Measurements from ENCODE around the gene LCN10. TPM values are rescaled to one million over a fixed set of nuclear protein-coding genes. Genes with fewer than 3 reads are reported as not detected.
A peak's percentile ranks its signal among the peaks of the same experiment; 100 is the strongest.

The LCN10 gene
- total RNA-seq, 1 experiment from 2014 or later, result 1.5 TPM

GRCh38 chr9:136760424-136760823 is 17.7 kb upstream of the LCN10 start:
- Histone ChIP-seq H3K4me1 (ENCODE audit: insufficient read depth, low read length) (no peaks in the 10 kb centered on the region), H2BK5ac (ENCODE audit: insufficient read length, low read length) (no peak overlapping the region), H2BK120ac (ENCODE audit: low read depth, low read length, poor library complexity, severe bottlenecking) (no peak overlapping the region), H3K27ac (ENCODE audit: insufficient read length, low read depth, low read length) (no peak overlapping the region), H3K4ac (ENCODE audit: low read depth, low read length) (no peak overlapping the region), H3K9ac (ENCODE audit: extremely low read depth, insufficient read length, low read length) (no peak overlapping the region), H4K8ac (replicated peaks; ENCODE audit: insufficient read length, low read depth, low read length) (no peak overlapping the region), H4K91ac (ENCODE audit: insufficient read length, low read depth, low read length) (no peak overlapping the region), H3K18ac (ENCODE audit: insufficient read length, low read depth, low read length) (no peak overlapping the region), H2BK20ac (ENCODE audit: low read depth, low read length, poor library complexity, severe bottlenecking) (no peak overlapping the region), H2BK15ac (ENCODE audit: low read depth, low read length) (no peak overlapping the region), H2AK5ac (ENCODE audit: insufficient read length, low read length) (no peak overlapping the region), H3K9me3 (ENCODE audit: control insufficient read depth, low read depth, low read length) (no peaks in the 10 kb centered on the region), H3K23me2 (ENCODE audit: insufficient read length, low read depth, low read length, poor library complexity, severe bottlenecking) (no peaks in the 10 kb centered on the region), H3K56ac (ENCODE audit: insufficient read length, low read depth, low read length) (no peak overlapping the region), H2AFZ (ENCODE audit: low read length) (no peak overlapping the region), H3K23ac (ENCODE audit: insufficient read length, low read depth, low read length) (no peak overlapping the region), H3K14ac (ENCODE audit: insufficient read depth, low read length) (no peak overlapping the region), H2BK12ac (ENCODE audit: insufficient read length, low read depth, low read length) (no peak overlapping the region), H4K5ac (ENCODE audit: insufficient read length, low read depth, low read length) (no peak overlapping the region), H3K27me3 (ENCODE audit: insufficient read depth, low read length) (no peaks in the 10 kb centered on the region), H3K79me2 (ENCODE audit: insufficient read depth, low read length) (no peaks in the 10 kb centered on the region), H3K4me2 (ENCODE audit: insufficient read depth, insufficient read length, low read length) (no peak overlapping the region), H3K79me1 (ENCODE audit: insufficient read depth, low read depth, low read length, poor library complexity, severe bottlenecking) (no peaks in the 10 kb centered on the region), H4K20me1 (ENCODE audit: control insufficient read depth, insufficient read depth, insufficient read length) (no peaks in the 10 kb centered on the region), H3T11ph (ENCODE audit: low read length) (no peak overlapping the region)
- Mint-ChIP-seq H3K27ac (peak overlapping the region in 1 of 3 experiments; percentile 74; a peak in 1 of 7 replicates), H3K4me3 (no peak overlapping the region; a peak in 1 of 5 replicates), H3K36me3 (ENCODE audit: insufficient read depth in 1 of 3, low read depth in 3 of 3) (peaks cover 2 to 8% (median 2%) of the 10 kb centered on the region in 3 experiments; a peak in 4 of 7 replicates), H3K9me3 (peaks cover 8 to 9% of the 10 kb centered on the region in 2 experiments; a peak in 4 of 5 replicates), H3K27me3 (ENCODE audit: low read depth) (peaks cover 2% of the 10 kb centered on the region; the same call in 1 of the 2 replicates), H3K4me1 (peaks cover 12 to 28% of the 10 kb centered on the region in 2 experiments; a peak in 3 of 4 replicates)
- WGBS (ENCODE audit: extremely low coverage, insufficient read length, low lambda C conversion rate), result no CpG with 5 or more reads among the region's 25 CpGs
- no peak for TF ChIP-seq CTCF (conservative IDR thresholded peaks at IDR 0.05)
- DNase-seq, result peak; percentile 40
